H9 (cell line): ENCODE measurements around the gene FCHO1. TPM values are rescaled to one million over a fixed set of nuclear protein-coding genes. Genes with fewer than 3 reads are reported as not detected.

Experiments
- DNase-seq: peaks from one replicate; pipeline ENCODE4 v3.0.0-alpha.2; 2017
- H2AFZ ChIP-seq: one replicate; pipeline ENCODE4 v1.6.1; 2013; ENCODE audit warnings: mild to moderate bottlenecking, low read length, control low read depth, moderate library complexity
- H2AK5ac ChIP-seq: 2 replicates; pipeline ENCODE4 v1.6.1; 2013; ENCODE audit warnings: low read length, control low read depth, mixed read lengths; ENCODE audit not compliant: insufficient read length
- H2BK120ac ChIP-seq: one replicate; pipeline ENCODE4 v1.6.1; 2013; ENCODE audit warnings: low read depth, mild to moderate bottlenecking, low read length, control low read depth, inconsistent platforms; ENCODE audit not compliant: poor library complexity, severe bottlenecking
- H2BK12ac ChIP-seq: 2 replicates; pipeline ENCODE4 v1.6.1; 2013; ENCODE audit warnings: low read length, control low read depth, mixed read lengths, low read depth; ENCODE audit not compliant: insufficient read length
- H2BK15ac ChIP-seq: 2 replicates; pipeline ENCODE4 v1.6.1; 2013; ENCODE audit warnings: low read depth, low read length, control low read depth
- H2BK20ac ChIP-seq: one replicate; pipeline ENCODE4 v1.6.1; 2013; ENCODE audit warnings: low read depth, mild to moderate bottlenecking, low read length, control low read depth, inconsistent platforms; ENCODE audit not compliant: poor library complexity, severe bottlenecking
- H2BK5ac ChIP-seq: 2 replicates; pipeline ENCODE4 v1.6.1; 2013; ENCODE audit warnings: low read length, control low read depth, mixed read lengths; ENCODE audit not compliant: insufficient read length
- H3K14ac ChIP-seq: 2 replicates; pipeline ENCODE4 v1.6.1; 2013; ENCODE audit warnings: low read length, control low read depth; ENCODE audit not compliant: insufficient read depth
- H3K18ac ChIP-seq: 2 replicates; pipeline ENCODE4 v1.6.1; 2013; ENCODE audit warnings: low read depth, mild to moderate bottlenecking, mixed read lengths, low read length, control low read depth; ENCODE audit not compliant: insufficient read length
- H3K23ac ChIP-seq: 2 replicates; pipeline ENCODE4 v1.6.1; 2013; ENCODE audit warnings: low read length, control low read depth, mixed read lengths, low read depth; ENCODE audit not compliant: insufficient read length
- H3K23me2 ChIP-seq: 2 replicates; pipeline ENCODE4 v1.6.1; 2013; ENCODE audit warnings: low read depth, mild to moderate bottlenecking, mixed read lengths, low read length, control low read depth; ENCODE audit not compliant: insufficient read length, poor library complexity, severe bottlenecking
- H3K27ac ChIP-seq: 2 replicates; pipeline ENCODE4 v1.5.1; 2013; ENCODE audit warnings: low read length, control low read depth, mixed read lengths, low read depth; ENCODE audit not compliant: insufficient read length
- H3K27me3 ChIP-seq: 2 replicates; pipeline ENCODE4 v1.6.1; 2013; ENCODE audit warnings: low read length, control low read depth, inconsistent platforms; ENCODE audit not compliant: insufficient read depth
- H3K4ac ChIP-seq: 2 replicates; pipeline ENCODE4 v1.6.1; 2013; ENCODE audit warnings: low read depth, mild to moderate bottlenecking, control low read depth, inconsistent platforms, low read length, moderate library complexity
- H3K4me1 ChIP-seq: 2 replicates; pipeline ENCODE4 v1.6.1; 2013; ENCODE audit warnings: low read length, control low read depth, inconsistent platforms; ENCODE audit not compliant: insufficient read depth
- H3K4me2 ChIP-seq: 2 replicates; pipeline ENCODE4 v1.6.1; 2013; ENCODE audit warnings: low read length, control low read depth, mixed read lengths; ENCODE audit not compliant: insufficient read length, insufficient read depth
- H3K56ac ChIP-seq: 2 replicates; pipeline ENCODE4 v1.6.1; 2013; ENCODE audit warnings: low read depth, mild to moderate bottlenecking, mixed read lengths, low read length, control low read depth; ENCODE audit not compliant: insufficient read length
- H3K79me1 ChIP-seq: 2 replicates; pipeline ENCODE4 v1.6.1; 2013; ENCODE audit warnings: low read depth, mild to moderate bottlenecking, moderate library complexity, low read length, control low read depth, inconsistent platforms; ENCODE audit not compliant: insufficient read depth, poor library complexity, severe bottlenecking
- H3K79me2 ChIP-seq: 2 replicates; pipeline ENCODE4 v1.6.1; 2013; ENCODE audit warnings: low read length, control low read depth, inconsistent platforms; ENCODE audit not compliant: insufficient read depth
- H3K9ac ChIP-seq: 2 replicates; pipeline ENCODE4 v1.6.1; 2013; ENCODE audit warnings: low read length, control low read depth, mixed read lengths; ENCODE audit not compliant: insufficient read length; ENCODE audit errors: extremely low read depth
- H3K9me3 ChIP-seq: one replicate; pipeline ENCODE4 v1.6.1; 2013; ENCODE audit warnings: low read depth, low read length, inconsistent platforms; ENCODE audit not compliant: control insufficient read depth
- H3T11ph ChIP-seq: one replicate; pipeline ENCODE4 v1.6.1; 2013; ENCODE audit warnings: mild to moderate bottlenecking, low read length, control low read depth, inconsistent platforms
- H4K20me1 ChIP-seq: one replicate; pipeline ENCODE4 v1.6.1; 2013; ENCODE audit not compliant: control insufficient read depth, insufficient read length, insufficient read depth
- H4K5ac ChIP-seq: 2 replicates; pipeline ENCODE4 v1.6.1; 2013; ENCODE audit warnings: low read depth, mild to moderate bottlenecking, mixed read lengths, low read length, control low read depth; ENCODE audit not compliant: insufficient read length
- H4K8ac ChIP-seq: replicated peaks from 2 replicates; pipeline ENCODE4 v1.6.1; 2013; ENCODE audit warnings: low read length, control low read depth, mixed read lengths, low read depth; ENCODE audit not compliant: insufficient read length
- H4K91ac ChIP-seq: 2 replicates; pipeline ENCODE4 v1.6.1; 2013; ENCODE audit warnings: low read depth, mild to moderate bottlenecking, moderate library complexity, mixed read lengths, low read length, control low read depth; ENCODE audit not compliant: insufficient read length
- H3K27ac Mint-ChIP-seq, 3 experiments: 2 replicates in 2 of 3; 3 replicates in 1 of 3; pipeline ENCODE4 v1.8.0; 2020 to 2021; ENCODE audit warnings: mixed read lengths in 3 of 3, mild to moderate bottlenecking in 1 of 3, moderate library complexity in 1 of 3
- H3K27me3 Mint-ChIP-seq: 2 replicates; pipeline ENCODE4 v1.8.0; 2021; ENCODE audit warnings: low read depth, mild to moderate bottlenecking, moderate library complexity, mixed read lengths
- H3K36me3 Mint-ChIP-seq, 3 experiments: 2 replicates in 2 of 3; 3 replicates in 1 of 3; pipeline ENCODE4 v1.8.0; 2020 to 2021; ENCODE audit warnings: low read depth in 3 of 3, mixed read lengths in 3 of 3; ENCODE audit not compliant: insufficient read depth in 1 of 3
- H3K4me1 Mint-ChIP-seq, 2 experiments: 2 replicates each; pipeline ENCODE4 v1.8.0; 2020; ENCODE audit warnings: mixed read lengths in 2 of 2
- H3K4me3 Mint-ChIP-seq, 2 experiments: 2 replicates in 1 of 2; 3 replicates in 1 of 2; pipeline ENCODE4 v1.8.0; 2020 to 2021; ENCODE audit warnings: mild to moderate bottlenecking in 2 of 2, mixed read lengths in 2 of 2, moderate library complexity in 1 of 2
- H3K9me3 Mint-ChIP-seq, 2 experiments: 2 replicates in 1 of 2; 3 replicates in 1 of 2; pipeline ENCODE4 v1.8.0; 2020; ENCODE audit warnings: mild to moderate bottlenecking in 2 of 2, mixed read lengths in 2 of 2, moderate library complexity in 1 of 2
- WGBS: extraction: QIAGEN DNeasy Blood & Tissue Kit; methylation state at CpG from one replicate; pipeline ENCODE4 v1.1.7; 2013; ENCODE audit warnings: missing lambda C conversion rate, low lambda C conversion rate, mixed read lengths; ENCODE audit not compliant: insufficient read length; ENCODE audit errors: extremely low coverage; 5-methylcytosine and 5-hydroxymethylcytosine counted together
- total RNA-seq: library from RNA; stranded (reverse); gene quantifications from 2 replicates; pipeline ENCODE4 v1.2.1, GENCODE V29; 2021
- TF ChIP-seq, protein P1 (sequence below): fragments of 200-600 bp; sonication (generic); conservative IDR thresholded peaks from 3 replicates; pipeline ENCODE4 v1.8.0; 2021; ENCODE audit warnings: antibody characterized with exemption, mild to moderate bottlenecking

Gene FCHO1
- total RNA-seq, 1 experiment from 2014 or later, result 13.1 TPM

- no peaks in the 10 kb centered on the region for H3K79me1 ChIP-seq
- H3K27ac Mint-ChIP-seq, result no peak overlapping the region
Observed at GRCh38 chr19:17832443-17833208, 81.3 kb downstream of the FCHO1 start.

More at GRCh38 chr19:17832443-17833208, 81.3 kb downstream of the FCHO1 start:
- H2AK5ac ChIP-seq, result no peak overlapping the region
- H3K23ac ChIP-seq, result no peak overlapping the region
- no peak overlapping the region for H3K4ac ChIP-seq
- H3K56ac ChIP-seq, result no peak overlapping the region
- H3K18ac ChIP-seq, result no peak overlapping the region
- Mint-ChIP-seq H3K27me3 (peaks cover 15% of the 10 kb centered on the region), H3K4me1 (peaks cover 21 to 39% of the 10 kb centered on the region in 2 experiments), H3K36me3 (no peaks in the 10 kb centered on the region), H3K4me3 (no peak overlapping the region; a peak in 1 of 5 replicates), H3K9me3 (no peaks in the 10 kb centered on the region; a peak in 1 of 5 replicates)
- no peak overlapping the region for H4K5ac ChIP-seq
- no peak overlapping the region for H2BK20ac ChIP-seq
- H3K9me3 ChIP-seq, result no peaks in the 10 kb centered on the region
- H3K27ac ChIP-seq, result no peak overlapping the region
- no peak overlapping the region for H3T11ph ChIP-seq
- TF ChIP-seq, protein P1, sequence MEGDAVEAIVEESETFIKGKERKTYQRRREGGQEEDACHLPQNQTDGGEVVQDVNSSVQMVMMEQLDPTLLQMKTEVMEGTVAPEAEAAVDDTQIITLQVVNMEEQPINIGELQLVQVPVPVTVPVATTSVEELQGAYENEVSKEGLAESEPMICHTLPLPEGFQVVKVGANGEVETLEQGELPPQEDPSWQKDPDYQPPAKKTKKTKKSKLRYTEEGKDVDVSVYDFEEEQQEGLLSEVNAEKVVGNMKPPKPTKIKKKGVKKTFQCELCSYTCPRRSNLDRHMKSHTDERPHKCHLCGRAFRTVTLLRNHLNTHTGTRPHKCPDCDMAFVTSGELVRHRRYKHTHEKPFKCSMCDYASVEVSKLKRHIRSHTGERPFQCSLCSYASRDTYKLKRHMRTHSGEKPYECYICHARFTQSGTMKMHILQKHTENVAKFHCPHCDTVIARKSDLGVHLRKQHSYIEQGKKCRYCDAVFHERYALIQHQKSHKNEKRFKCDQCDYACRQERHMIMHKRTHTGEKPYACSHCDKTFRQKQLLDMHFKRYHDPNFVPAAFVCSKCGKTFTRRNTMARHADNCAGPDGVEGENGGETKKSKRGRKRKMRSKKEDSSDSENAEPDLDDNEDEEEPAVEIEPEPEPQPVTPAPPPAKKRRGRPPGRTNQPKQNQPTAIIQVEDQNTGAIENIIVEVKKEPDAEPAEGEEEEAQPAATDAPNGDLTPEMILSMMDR, result no peak
- no peak overlapping the region for H3K14ac ChIP-seq
- no peak overlapping the region for H2AFZ ChIP-seq
- no peaks in the 10 kb centered on the region for H3K27me3 ChIP-seq
- no peak overlapping the region for H2BK5ac ChIP-seq
- H3K4me1 ChIP-seq, result no peaks in the 10 kb centered on the region; the same call in 1 of the 2 replicates
- no peak overlapping the region for H2BK15ac ChIP-seq
- H3K4me2 ChIP-seq, result no peak overlapping the region
- no peak overlapping the region for H2BK12ac ChIP-seq
- H3K9ac ChIP-seq, result no peak overlapping the region
- WGBS, result no CpG with 5 or more reads among the region's 17 CpGs
- no peak overlapping the region for H2BK120ac ChIP-seq
- DNase-seq, result no peak
- H3K23me2 ChIP-seq, result peaks cover 8% of the 10 kb centered on the region
- H3K79me2 ChIP-seq, result no peaks in the 10 kb centered on the region
- no peak overlapping the region for H4K91ac ChIP-seq
- no peaks in the 10 kb centered on the region for H4K20me1 ChIP-seq
- no peak overlapping the region for H4K8ac ChIP-seq
